HEK293T (cell line): ENCODE results near the gene YY1.

Source experiments
- CTCF ChIA-PET: fragments of 350-600 bp; formaldehyde crosslinking; extraction: SDS; loops from one replicate; lab custom pipeline; 2021; ENCODE audit warnings: antibody characterized with exemption, inconsistent platforms; lab: Yijun Ruan, JAX
- POLR2A ChIA-PET: fragments of 350-600 bp; formaldehyde crosslinking; extraction: SDS; loops from one replicate; lab custom pipeline; 2020; ENCODE audit warnings: antibody characterized with exemption, inconsistent platforms; lab: Yijun Ruan, JAX
- DNase-seq: peaks from one replicate; pipeline ENCODE4 v3.0.0; 2012; ENCODE audit warnings: mixed read lengths; ENCODE audit errors: extremely low spot score
- ARNT ChIP-seq: fragments of 450-650 bp; IDR thresholded peaks from 2 replicates; pipeline ENCODE4 v1.6.1; 2017; ENCODE audit warnings: mild to moderate bottlenecking
- BHLHE40 ChIP-seq: fragments of 450-650 bp; IDR thresholded peaks from 2 replicates; pipeline ENCODE4 v1.6.1; 2016; ENCODE audit warnings: mild to moderate bottlenecking, moderate library complexity, borderline replicate concordance
- CTBP1 ChIP-seq: fragments of 450-650 bp; IDR thresholded peaks from 2 replicates; pipeline ENCODE4 v1.6.1; 2016; ENCODE audit warnings: borderline replicate concordance
- ELF4 ChIP-seq: fragments of 450-650 bp; IDR thresholded peaks from 2 replicates; pipeline ENCODE4 v1.6.1; 2017; ENCODE audit warnings: antibody characterized with exemption
- FOXA1 ChIP-seq: fragments of 450-650 bp; IDR thresholded peaks from 2 replicates; pipeline ENCODE4 v1.6.1; 2016; ENCODE audit warnings: mild to moderate bottlenecking
- FOXK2 ChIP-seq: fragments of 450-650 bp; IDR thresholded peaks from 2 replicates; pipeline ENCODE4 v1.6.1; 2016; ENCODE audit warnings: mild to moderate bottlenecking
- FOXM1 ChIP-seq: fragments of 450-650 bp; IDR thresholded peaks from 2 replicates; pipeline ENCODE4 v1.6.1; 2017; ENCODE audit warnings: mild to moderate bottlenecking, borderline replicate concordance
- HDGF ChIP-seq: fragments of 450-650 bp; IDR thresholded peaks from 2 replicates; pipeline ENCODE4 v1.6.1; 2017; ENCODE audit warnings: antibody characterized with exemption, borderline replicate concordance
- L3MBTL2 ChIP-seq: fragments of 450-650 bp; conservative IDR thresholded peaks from 2 replicates; pipeline ENCODE4 v1.6.1; 2016; ENCODE audit warnings: mild to moderate bottlenecking
- LEF1 ChIP-seq: fragments of 450-650 bp; IDR thresholded peaks from 2 replicates; pipeline ENCODE4 v1.6.1; 2017; ENCODE audit warnings: mild to moderate bottlenecking, borderline replicate concordance
- NFRKB ChIP-seq: fragments of 450-650 bp; IDR thresholded peaks from 2 replicates; pipeline ENCODE4 v1.6.1; 2016; ENCODE audit warnings: mild to moderate bottlenecking, moderate library complexity
- PKNOX1 ChIP-seq: fragments of 450-650 bp; IDR thresholded peaks from 2 replicates; pipeline ENCODE4 v1.6.1; 2016
- SP1 ChIP-seq: fragments of 450-650 bp; IDR thresholded peaks from 2 replicates; pipeline ENCODE4 v1.6.1; 2017
- SUZ12 ChIP-seq: fragments of 450-650 bp; IDR thresholded peaks from 2 replicates; pipeline ENCODE4 v1.6.1; 2016; ENCODE audit warnings: mild to moderate bottlenecking
- TARDBP ChIP-seq: fragments of 450-650 bp; IDR thresholded peaks from 2 replicates; pipeline ENCODE4 v1.6.1; 2016
- ZNF384 ChIP-seq: fragments of 450-650 bp; IDR thresholded peaks from 2 replicates; pipeline ENCODE4 v1.6.1; 2016

YY1 gene

GRCh38 chr14:100271247-100271939 is 32.4 kb downstream of the YY1 start:
- DNase-seq, result peak; percentile 38
- POLR2A ChIA-PET, result no interaction called here
- CTCF ChIA-PET, result no interaction called here
- TF ChIP-seq ZNF384 (no peak), BHLHE40 (no peak), SP1 (no peak), SUZ12 (no peak), FOXM1 (no peak), TARDBP (no peak), LEF1 (no peak), FOXK2 (no peak), ELF4 (no peak), FOXA1 (no peak), HDGF (no peak), PKNOX1 (no peak)

DNA sequence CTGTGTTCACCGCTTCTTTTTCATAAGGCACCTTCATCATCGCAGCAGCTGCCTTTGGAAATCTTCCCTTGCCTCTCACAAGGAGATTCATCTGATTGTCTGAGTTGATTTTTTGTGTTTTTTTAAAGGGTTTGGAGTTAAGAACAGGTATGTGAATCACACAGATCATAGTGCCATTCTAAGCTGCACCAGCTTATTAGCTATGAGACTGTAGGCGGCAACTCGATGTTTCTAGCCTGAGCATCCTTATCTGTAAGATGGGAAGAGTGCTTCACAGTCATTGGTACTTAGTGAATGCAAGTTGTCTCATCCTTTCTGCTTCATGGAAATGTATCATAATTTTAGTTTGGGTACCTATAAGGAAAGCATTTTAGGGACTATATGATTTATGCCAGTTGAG is 35.3 kb downstream of the YY1 start:
- DNase-seq, result no peak
- ChIA-PET POLR2A (no interaction called here), CTCF (no interaction called here)
- TF ChIP-seq BHLHE40, result no peak
- no peak for TF ChIP-seq TARDBP
- TF ChIP-seq ELF4, result no peak
- TF ChIP-seq CTBP1, result no peak
- no peak for TF ChIP-seq ZNF384
- no peak for TF ChIP-seq L3MBTL2
- TF ChIP-seq SP1, result no peak
- no peak for TF ChIP-seq FOXM1
- no peak for TF ChIP-seq ARNT
- no peak for TF ChIP-seq FOXA1
- no peak for TF ChIP-seq HDGF
- TF ChIP-seq NFRKB, result no peak
- TF ChIP-seq PKNOX1, result no peak
- TF ChIP-seq FOXK2, result no peak
- no peak for TF ChIP-seq LEF1
- TF ChIP-seq SUZ12, result no peak

DNA sequence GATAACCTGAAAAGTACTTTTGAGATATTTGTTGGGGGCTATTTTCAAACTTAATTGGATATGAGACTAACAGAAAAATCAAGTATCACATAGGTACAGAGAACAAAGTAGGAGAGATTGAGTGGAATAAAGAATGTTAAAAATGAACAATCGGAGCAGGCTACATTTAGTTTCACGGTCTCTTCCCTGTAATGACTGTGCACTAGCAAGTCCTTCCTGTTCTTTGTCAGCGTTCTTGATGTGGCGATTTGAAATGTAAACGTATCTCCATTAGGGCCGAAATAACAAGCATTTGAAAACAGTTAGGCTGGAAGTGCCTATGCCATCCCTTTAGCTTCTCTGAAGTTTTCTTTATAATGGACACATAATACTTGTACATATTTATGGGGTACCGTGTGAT is 36.3 kb downstream of the YY1 start:
- no peak for TF ChIP-seq FOXK2
- no peak for TF ChIP-seq PKNOX1
- no peak for TF ChIP-seq CTBP1
- no peak for TF ChIP-seq BHLHE40
- no peak for TF ChIP-seq SUZ12
- no peak for TF ChIP-seq NFRKB
- TF ChIP-seq SP1, result no peak
- no peak for TF ChIP-seq L3MBTL2
- no peak for TF ChIP-seq ELF4
- TF ChIP-seq ARNT, result no peak
- TF ChIP-seq ZNF384, result no peak
- TF ChIP-seq FOXA1, result no peak
- no peak for TF ChIP-seq TARDBP
- no peak for TF ChIP-seq HDGF
- TF ChIP-seq FOXM1, result no peak
- TF ChIP-seq LEF1, result no peak
- CTCF ChIA-PET, result no interaction called here
- POLR2A ChIA-PET, result no interaction called here
- no peak for DNase-seq

DNA sequence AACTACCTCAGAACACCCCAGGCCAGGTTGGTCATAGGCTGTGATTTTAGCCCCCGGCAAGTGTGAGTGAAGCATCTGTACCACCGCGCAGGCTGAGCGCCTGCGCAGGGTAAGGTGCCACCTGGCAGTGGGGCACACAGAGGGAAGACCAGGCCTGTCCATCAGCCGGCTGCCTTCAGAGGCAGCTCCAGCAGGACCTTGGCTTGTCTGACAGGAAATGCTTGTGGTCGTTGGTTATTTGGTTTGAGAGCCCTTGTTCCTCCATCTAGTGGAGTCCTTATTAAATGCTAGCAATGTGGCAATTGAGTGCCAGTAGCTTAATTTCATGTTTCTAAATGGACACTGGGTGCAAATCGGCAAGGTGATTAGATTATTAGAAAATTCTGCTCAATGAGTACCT is 39.8 kb downstream of the YY1 start:
- no peak for DNase-seq
- TF ChIP-seq LEF1 (no peak), SUZ12 (no peak), FOXM1 (no peak), BHLHE40 (no peak), TARDBP (no peak), ELF4 (no peak), CTBP1 (no peak)
- CTCF ChIA-PET, result no interaction called here
- POLR2A ChIA-PET, result no interaction called here

GRCh38 chr14:100279133-100279532 is 40.2 kb downstream of the YY1 start:
- POLR2A ChIA-PET, result no interaction called here
- CTCF ChIA-PET, result no interaction called here
- TF ChIP-seq NFRKB (no peak), SUZ12 (no peak), TARDBP (no peak), CTBP1 (no peak)
- DNase-seq, result no peak

GRCh38 chr14:100279563-100279962 is 40.6 kb downstream of the YY1 start:
- DNase-seq, result no peak
- ChIA-PET CTCF (no interaction called here), POLR2A (no interaction called here)
- TF ChIP-seq ELF4 (no peak), NFRKB (no peak), PKNOX1 (no peak), SP1 (no peak), L3MBTL2 (no peak), HDGF (no peak), ZNF384 (no peak), FOXA1 (no peak), SUZ12 (no peak), FOXK2 (no peak), LEF1 (no peak), ARNT (no peak), CTBP1 (no peak), FOXM1 (no peak), TARDBP (no peak), BHLHE40 (no peak)
